OCI-LY3 (cell line): ENCODE measurements around the gene TACSTD2.

Source experiments
- CTCF ChIP-seq: fragments of 200-600, 300-600 bp; sonication (generic); IDR thresholded peaks from 2 replicates; pipeline ENCODE4 v1.5.1; 2014; ENCODE audit warnings: antibody characterized with exemption, low read length, low read depth
- EZH2phosphoT487 ChIP-seq: fragments of 200-600 bp; shearing (Covaris generic); IDR thresholded peaks from 2 replicates; pipeline ENCODE4 v1.6.1; 2018; ENCODE audit warnings: antibody characterized with exemption, mixed run types, low read depth

- no peak for TF ChIP-seq CTCF
- TF ChIP-seq EZH2phosphoT487 = no peak
Observed at GRCh38 chr1:58626293-58626692, 49.2 kb upstream of the TACSTD2 start.
